ENCODE results near the gene DHRS4.
"Not testable (repeated sequence)": the region's sequence is repeated elsewhere in the genome, so short reads cannot be mapped to it uniquely, and the experiment has no call there.

Gene DHRS4

DNA sequence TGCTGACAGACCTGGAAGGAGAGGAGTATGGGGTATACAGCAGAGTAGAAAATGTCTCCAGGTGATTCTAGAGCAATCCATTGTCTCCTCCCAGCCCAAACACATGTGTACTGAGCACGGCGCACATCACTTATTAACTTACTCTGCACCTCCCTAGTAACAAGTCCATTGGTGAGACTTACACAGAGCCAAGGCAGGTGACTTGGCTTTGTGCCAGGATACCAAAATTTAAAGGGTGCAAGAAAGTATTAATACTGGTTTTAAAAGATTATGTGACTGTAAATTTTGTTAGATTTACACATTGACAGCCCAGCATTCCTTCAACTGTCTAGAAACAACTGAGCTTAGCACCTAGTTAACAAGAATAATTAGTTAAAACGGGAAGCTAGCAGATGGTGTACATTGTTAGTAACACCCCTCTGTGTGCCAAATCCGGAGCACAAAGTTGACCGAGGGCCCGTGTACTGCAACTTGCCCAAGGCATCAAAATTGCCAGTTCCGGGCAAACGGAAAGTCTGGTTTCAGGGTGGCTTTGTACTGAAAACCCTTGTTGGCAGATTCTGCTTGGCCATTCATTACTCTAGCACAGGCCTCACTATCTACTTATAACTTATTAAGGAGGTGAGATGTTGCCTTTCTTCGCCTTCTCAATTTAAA is 4.5 kb downstream of the DHRS4 start:
- H3K9ac ChIP-seq (ENCODE audit: low read depth, low read length, poor library complexity); H3K9me3 ChIP-seq (replicated peaks in 1 of 2; ENCODE audit: control insufficient read depth in 2 of 2, insufficient read depth in 1 of 2, low read depth in 1 of 2, low read length in 2 of 2); H3K4me1 ChIP-seq (ENCODE audit: control insufficient read depth in 2 of 2, insufficient read depth in 1 of 2, low read depth in 1 of 2, low read length in 2 of 2); H3K18ac ChIP-seq (ENCODE audit: low read length); H3K79me1 ChIP-seq (ENCODE audit: low read depth, low read length); H2BK12ac ChIP-seq (ENCODE audit: low read length); H3K4me3 ChIP-seq (ENCODE audit: low read length in 2 of 2); H3K27ac ChIP-seq (replicated peaks; ENCODE audit: low read length); H2BK5ac ChIP-seq (ENCODE audit: low read length); H3K14ac ChIP-seq (ENCODE audit: low read length); H3K4ac ChIP-seq (ENCODE audit: low read length); H3K36me3 ChIP-seq (replicated peaks in 1 of 2; ENCODE audit: control insufficient read depth in 2 of 2, insufficient read depth in 2 of 2, low read length in 2 of 2); DNase-seq (ENCODE audit: low spot score); H2AK5ac ChIP-seq (ENCODE audit: low read depth, low read length); H2BK15ac ChIP-seq (ENCODE audit: low read length); H3K23ac ChIP-seq (ENCODE audit: low read depth, low read length, poor library complexity); H4K8ac ChIP-seq (ENCODE audit: low read depth, low read length); H2AFZ ChIP-seq (ENCODE audit: low read length); H3K4me2 ChIP-seq (ENCODE audit: insufficient read depth, low read length, poor library complexity, severe bottlenecking); H4K91ac ChIP-seq (ENCODE audit: low read depth, low read length, poor library complexity); H2BK120ac ChIP-seq (ENCODE audit: low read depth, low read length); H3K27me3 ChIP-seq (ENCODE audit: control insufficient read depth in 3 of 3, insufficient read depth in 3 of 3, low read depth in 1 of 3, low read length in 3 of 3): not testable (repeated sequence)
- WGBS, 2 donors (ENCODE audit: extremely low coverage in 2 of 2, insufficient read length in 2 of 2, insufficient replicate concordance in 1 of 2): no CpG with 5 or more reads among the region's 9 CpGs

DNA sequence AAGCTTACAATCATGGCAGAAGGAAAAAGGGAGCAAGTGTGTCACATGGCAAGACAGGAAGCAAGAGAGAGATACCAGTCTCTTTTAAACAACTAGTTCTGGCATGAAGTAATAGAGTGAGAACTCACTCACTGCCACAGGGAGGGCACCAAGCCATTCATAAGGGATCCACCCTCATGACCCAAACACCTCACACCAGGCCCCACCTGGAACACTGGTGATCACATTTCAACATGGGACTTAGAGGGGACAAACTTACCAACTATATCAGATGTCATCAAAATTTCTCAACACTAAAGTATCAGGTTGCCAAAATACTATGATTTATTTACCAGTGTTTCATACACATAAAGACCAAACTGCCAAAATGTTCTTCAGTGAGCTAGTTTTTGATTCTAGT is 7.3 kb downstream of the DHRS4 start:
- not testable (repeated sequence) for H2BK5ac ChIP-seq (ENCODE audit: low read length); H3K27ac ChIP-seq (replicated peaks; ENCODE audit: low read length); H3K14ac ChIP-seq (ENCODE audit: low read length); H3K4me1 ChIP-seq (ENCODE audit: control insufficient read depth in 2 of 2, insufficient read depth in 1 of 2, low read depth in 1 of 2, low read length in 2 of 2); H3K4me2 ChIP-seq (ENCODE audit: insufficient read depth, low read length, poor library complexity, severe bottlenecking); H3K36me3 ChIP-seq (replicated peaks in 1 of 2; ENCODE audit: control insufficient read depth in 2 of 2, insufficient read depth in 2 of 2, low read length in 2 of 2); H3K4me3 ChIP-seq (ENCODE audit: low read length in 2 of 2); H4K8ac ChIP-seq (ENCODE audit: low read depth, low read length); H2AFZ ChIP-seq (ENCODE audit: low read length); H3K27me3 ChIP-seq (ENCODE audit: control insufficient read depth in 3 of 3, insufficient read depth in 3 of 3, low read depth in 1 of 3, low read length in 3 of 3); H4K91ac ChIP-seq (ENCODE audit: low read depth, low read length, poor library complexity); H2BK15ac ChIP-seq (ENCODE audit: low read length); H3K9ac ChIP-seq (ENCODE audit: low read depth, low read length, poor library complexity); DNase-seq (ENCODE audit: low spot score); H2AK5ac ChIP-seq (ENCODE audit: low read depth, low read length); H3K79me1 ChIP-seq (ENCODE audit: low read depth, low read length); H3K9me3 ChIP-seq (replicated peaks in 1 of 2; ENCODE audit: control insufficient read depth in 2 of 2, insufficient read depth in 1 of 2, low read depth in 1 of 2, low read length in 2 of 2); H2BK120ac ChIP-seq (ENCODE audit: low read depth, low read length); H3K18ac ChIP-seq (ENCODE audit: low read length); H2BK12ac ChIP-seq (ENCODE audit: low read length); H3K23ac ChIP-seq (ENCODE audit: low read depth, low read length, poor library complexity); H3K4ac ChIP-seq (ENCODE audit: low read length)

DNA sequence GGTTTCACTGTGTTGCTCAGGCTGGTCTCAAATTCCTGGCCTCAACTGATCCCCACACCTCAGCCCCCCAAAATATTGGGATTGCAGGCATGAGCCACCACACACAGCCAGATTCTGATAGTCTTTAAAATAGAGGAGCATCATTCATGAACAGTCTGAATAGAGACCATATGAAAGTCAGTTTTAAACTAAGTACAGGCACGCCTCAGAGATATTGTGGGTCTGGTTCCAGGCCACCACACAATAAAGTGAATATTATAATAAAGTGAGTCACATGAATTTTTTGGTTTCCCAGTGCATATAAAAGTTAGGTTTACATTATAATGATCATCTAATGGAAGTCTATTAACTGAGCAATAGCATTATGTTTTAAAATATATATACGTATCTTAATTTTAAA is 8.1 kb downstream of the DHRS4 start:
- H3K4me3 ChIP-seq (ENCODE audit: low read length in 2 of 2); H3K36me3 ChIP-seq (replicated peaks in 1 of 2; ENCODE audit: control insufficient read depth in 2 of 2, insufficient read depth in 2 of 2, low read length in 2 of 2); H3K23ac ChIP-seq (ENCODE audit: low read depth, low read length, poor library complexity); H3K14ac ChIP-seq (ENCODE audit: low read length); H3K4me2 ChIP-seq (ENCODE audit: insufficient read depth, low read length, poor library complexity, severe bottlenecking); H2BK120ac ChIP-seq (ENCODE audit: low read depth, low read length); H2BK15ac ChIP-seq (ENCODE audit: low read length); H3K4ac ChIP-seq (ENCODE audit: low read length); H4K91ac ChIP-seq (ENCODE audit: low read depth, low read length, poor library complexity); H3K4me1 ChIP-seq (ENCODE audit: control insufficient read depth in 2 of 2, insufficient read depth in 1 of 2, low read depth in 1 of 2, low read length in 2 of 2); H2AK5ac ChIP-seq (ENCODE audit: low read depth, low read length); H3K79me1 ChIP-seq (ENCODE audit: low read depth, low read length); H2BK12ac ChIP-seq (ENCODE audit: low read length); H3K27ac ChIP-seq (replicated peaks; ENCODE audit: low read length); H2BK5ac ChIP-seq (ENCODE audit: low read length); H3K9me3 ChIP-seq (replicated peaks in 1 of 2; ENCODE audit: control insufficient read depth in 2 of 2, insufficient read depth in 1 of 2, low read depth in 1 of 2, low read length in 2 of 2); H4K8ac ChIP-seq (ENCODE audit: low read depth, low read length); DNase-seq (ENCODE audit: low spot score); H3K27me3 ChIP-seq (ENCODE audit: control insufficient read depth in 3 of 3, insufficient read depth in 3 of 3, low read depth in 1 of 3, low read length in 3 of 3); H3K18ac ChIP-seq (ENCODE audit: low read length); H3K9ac ChIP-seq (ENCODE audit: low read depth, low read length, poor library complexity); H2AFZ ChIP-seq (ENCODE audit: low read length): not testable (repeated sequence)
- no CpG with 5 or more reads among the region's 2 CpGs for WGBS, 2 donors (ENCODE audit: extremely low coverage in 2 of 2, insufficient read length in 2 of 2, insufficient replicate concordance in 1 of 2)

DNA sequence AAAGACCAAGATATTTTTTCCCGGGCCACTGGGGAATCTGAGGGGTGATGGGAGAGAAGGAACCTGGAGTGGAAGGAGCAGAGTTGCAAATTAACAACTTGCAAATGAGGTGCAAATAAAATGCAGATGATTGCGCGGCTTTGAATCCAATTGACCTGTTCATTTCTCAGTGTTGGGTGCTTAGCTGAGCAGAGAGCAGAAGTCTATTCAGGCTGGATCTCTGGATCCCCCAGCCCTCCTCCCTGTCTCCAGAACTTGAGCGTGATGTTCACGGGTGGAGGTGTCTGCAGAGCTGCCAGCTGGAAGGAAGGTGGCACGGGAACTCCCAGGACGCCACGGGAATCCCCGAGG is 15.5 kb downstream of the DHRS4 start:
- H3K4me2 ChIP-seq (ENCODE audit: insufficient read depth, low read length, poor library complexity, severe bottlenecking); H4K91ac ChIP-seq (ENCODE audit: low read depth, low read length, poor library complexity); H3K4me1 ChIP-seq (ENCODE audit: control insufficient read depth in 2 of 2, insufficient read depth in 1 of 2, low read depth in 1 of 2, low read length in 2 of 2); DNase-seq (ENCODE audit: low spot score); H3K79me1 ChIP-seq (ENCODE audit: low read depth, low read length); H4K8ac ChIP-seq (ENCODE audit: low read depth, low read length); H2BK15ac ChIP-seq (ENCODE audit: low read length); H3K9me3 ChIP-seq (replicated peaks in 1 of 2; ENCODE audit: control insufficient read depth in 2 of 2, insufficient read depth in 1 of 2, low read depth in 1 of 2, low read length in 2 of 2); H3K27me3 ChIP-seq (ENCODE audit: control insufficient read depth in 3 of 3, insufficient read depth in 3 of 3, low read depth in 1 of 3, low read length in 3 of 3); H3K4me3 ChIP-seq (ENCODE audit: low read length in 2 of 2); H2AK5ac ChIP-seq (ENCODE audit: low read depth, low read length); H3K23ac ChIP-seq (ENCODE audit: low read depth, low read length, poor library complexity); H3K36me3 ChIP-seq (replicated peaks in 1 of 2; ENCODE audit: control insufficient read depth in 2 of 2, insufficient read depth in 2 of 2, low read length in 2 of 2); H2AFZ ChIP-seq (ENCODE audit: low read length); H3K14ac ChIP-seq (ENCODE audit: low read length); H2BK120ac ChIP-seq (ENCODE audit: low read depth, low read length); H3K18ac ChIP-seq (ENCODE audit: low read length); H2BK12ac ChIP-seq (ENCODE audit: low read length); H2BK5ac ChIP-seq (ENCODE audit: low read length); H3K9ac ChIP-seq (ENCODE audit: low read depth, low read length, poor library complexity); H3K4ac ChIP-seq (ENCODE audit: low read length); H3K27ac ChIP-seq (replicated peaks; ENCODE audit: low read length): not testable (repeated sequence)
- no CpG with 5 or more reads among the region's 9 CpGs for WGBS, 2 donors (ENCODE audit: extremely low coverage in 2 of 2, insufficient read length in 2 of 2, insufficient replicate concordance in 1 of 2)

Measured in neuronal stem cell (in vitro differentiated cells).